K562 (cell line): ENCODE measurements around the gene HJV. TPM values are rescaled to one million over a fixed set of nuclear protein-coding genes. Genes with fewer than 3 reads are reported as not detected.

Experiments used
- ARID4B ChIP-seq: sonication (generic); formaldehyde crosslinking; IDR thresholded peaks from 2 replicates; pipeline ENCODE4 v1.8.0; 2022; ENCODE audit warnings: mild to moderate bottlenecking, missing genetic modification reagents
- ATF4 ChIP-seq: fragments of 450-650 bp; formaldehyde crosslinking; IDR thresholded peaks from 2 replicates; pipeline ENCODE4 v1.4.0; 2022; ENCODE audit warnings: mild to moderate bottlenecking, moderate library complexity
- BACH1 ChIP-seq: fragments of 200-800 bp; sonication (Bioruptor generic); IDR thresholded peaks from 2 replicates; pipeline ENCODE4 v1.6.1; 2016; ENCODE audit warnings: missing genetic modification characterization, missing compliant biosample characterization
- FIP1L1 ChIP-seq: fragments of 200-400 bp; formaldehyde crosslinking; IDR thresholded peaks from 2 replicates; pipeline ENCODE4 v1.6.1; 2018; ENCODE audit warnings: mild to moderate bottlenecking, low read depth, low read length; ENCODE audit not compliant: poor library complexity, severe bottlenecking
- SREBF2 ChIP-seq: sonication (generic); formaldehyde crosslinking; IDR thresholded peaks from 2 replicates; pipeline ENCODE4 v1.4.0; 2020; ENCODE audit warnings: mild to moderate bottlenecking, missing genetic modification reagents
- ZC3H8 ChIP-seq: fragments of 450-650 bp; IDR thresholded peaks from 2 replicates; pipeline ENCODE4 v1.6.1; 2017
- ZKSCAN1 ChIP-seq: fragments of 150-350 bp; IDR thresholded peaks from 2 replicates; pipeline ENCODE4 v1.6.1; 2016; ENCODE audit warnings: low read depth, low read length
- ZNF146 ChIP-seq: IDR thresholded peaks from one replicate; pipeline ENCODE4 v1.6.1; 2018; ENCODE audit warnings: missing compliant biosample characterization; ENCODE audit not compliant: unreplicated experiment
- ZNF609 ChIP-seq: sonication (generic); formaldehyde crosslinking; IDR thresholded peaks from 2 replicates; pipeline ENCODE4 v1.8.1; 2023; ENCODE audit warnings: missing genetic modification reagents, mild to moderate bottlenecking, borderline replicate concordance
- polyA plus RNA-seq, 8 experiments: library from polyadenylated mRNA; depleted of rRNA in 4 of 8; stranded (reverse) in 5 of 8; unstranded in 3 of 8; fragments of >200 nt; fragmentation: Nextera tagmentation in 2 of 8; fragmentation: Illumina TruSeq in 1 of 8; extraction: Ambion mirVana in 2 of 8; extraction: Trizol in 1 of 8; gene quantifications; 2 replicates each; pipeline versions ENCODE4 v1.2.1 to v1.2.3, GENCODE V29; 2011 to 2014; ENCODE audit warnings: inconsistent platforms in 1 of 8, missing spikeins in 1 of 8
- total RNA-seq, 7 experiments: library from RNA; depleted of rRNA in 6 of 7; stranded (reverse); fragments of >200 nt in 6 of 7; fragmentation: Illumina TruSeq in 2 of 7; extraction: Trizol in 2 of 7; gene quantifications; 2 replicates each; pipeline versions ENCODE4 v1.2.1 to v1.2.3, GENCODE V29; 2011 to 2021; ENCODE audit warnings: low replicate concordance in 1 of 7
- TF ChIP-seq, protein P1 (sequence below): fragments of 450-650 bp; formaldehyde crosslinking; IDR thresholded peaks from 2 replicates; pipeline ENCODE4 v1.4.0; 2022; ENCODE audit warnings: missing genetic modification characterization
- TF ChIP-seq, protein P2 (sequence below): sonication (generic); formaldehyde crosslinking; IDR thresholded peaks from 2 replicates; pipeline ENCODE4 v1.8.1; 2023; ENCODE audit warnings: mild to moderate bottlenecking, missing genetic modification reagents

The HJV gene
- total and polyA plus RNA-seq, 9 of the 15 experiments (the other 6 are each of a cell fraction or from before 2014, with no cell fraction given): 1.0 to 6.6 (median 2.4) TPM

- TF ChIP-seq, protein P1, sequence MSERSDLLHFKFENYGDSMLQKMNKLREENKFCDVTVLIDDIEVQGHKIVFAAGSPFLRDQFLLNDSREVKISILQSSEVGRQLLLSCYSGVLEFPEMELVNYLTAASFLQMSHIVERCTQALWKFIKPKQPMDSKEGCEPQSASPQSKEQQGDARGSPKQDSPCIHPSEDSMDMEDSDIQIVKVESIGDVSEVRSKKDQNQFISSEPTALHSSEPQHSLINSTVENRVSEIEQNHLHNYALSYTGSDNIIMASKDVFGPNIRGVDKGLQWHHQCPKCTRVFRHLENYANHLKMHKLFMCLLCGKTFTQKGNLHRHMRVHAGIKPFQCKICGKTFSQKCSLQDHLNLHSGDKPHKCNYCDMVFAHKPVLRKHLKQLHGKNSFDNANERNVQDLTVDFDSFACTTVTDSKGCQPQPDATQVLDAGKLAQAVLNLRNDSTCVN (CRISPR knock-in tag): 0 out of 2 replicates have a peak, but pooled peaks have one; percentile 70
- TF ChIP-seq SREBF2 (CRISPR knock-in tag): no peak
- peak; percentile 70 for TF ChIP-seq ARID4B (CRISPR knock-in tag)
- no peak for TF ChIP-seq FIP1L1
- TF ChIP-seq ZNF609 (CRISPR knock-in tag): no peak
- TF ChIP-seq ZC3H8: no peak
- TF ChIP-seq, protein P2, sequence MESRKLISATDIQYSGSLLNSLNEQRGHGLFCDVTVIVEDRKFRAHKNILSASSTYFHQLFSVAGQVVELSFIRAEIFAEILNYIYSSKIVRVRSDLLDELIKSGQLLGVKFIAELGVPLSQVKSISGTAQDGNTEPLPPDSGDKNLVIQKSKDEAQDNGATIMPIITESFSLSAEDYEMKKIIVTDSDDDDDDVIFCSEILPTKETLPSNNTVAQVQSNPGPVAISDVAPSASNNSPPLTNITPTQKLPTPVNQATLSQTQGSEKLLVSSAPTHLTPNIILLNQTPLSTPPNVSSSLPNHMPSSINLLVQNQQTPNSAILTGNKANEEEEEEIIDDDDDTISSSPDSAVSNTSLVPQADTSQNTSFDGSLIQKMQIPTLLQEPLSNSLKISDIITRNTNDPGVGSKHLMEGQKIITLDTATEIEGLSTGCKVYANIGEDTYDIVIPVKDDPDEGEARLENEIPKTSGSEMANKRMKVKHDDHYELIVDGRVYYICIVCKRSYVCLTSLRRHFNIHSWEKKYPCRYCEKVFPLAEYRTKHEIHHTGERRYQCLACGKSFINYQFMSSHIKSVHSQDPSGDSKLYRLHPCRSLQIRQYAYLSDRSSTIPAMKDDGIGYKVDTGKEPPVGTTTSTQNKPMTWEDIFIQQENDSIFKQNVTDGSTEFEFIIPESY: no peak
- TF ChIP-seq ZNF146 (CRISPR knock-in tag): no peak
- no peak for TF ChIP-seq ZKSCAN1
- no peak for TF ChIP-seq BACH1 (tag)
- peak; percentile 57 for TF ChIP-seq ATF4 (CRISPR knock-in tag)
Observed at GRCh38 chr1:145996433-145997015, 25.0 kb downstream of the HJV start, which contains the start of gene TXNIP (continued).
